GM21529 (cell line): Measurements from ENCODE around the gene PRPF6.

Source experiments
- ATAC-seq: cut with Tn5 transposase; IDR thresholded peaks from one replicate; pipeline ENCODE4 v1.9.1; 2021; ENCODE audit not compliant: unreplicated experiment

PRPF6 gene

DNA sequence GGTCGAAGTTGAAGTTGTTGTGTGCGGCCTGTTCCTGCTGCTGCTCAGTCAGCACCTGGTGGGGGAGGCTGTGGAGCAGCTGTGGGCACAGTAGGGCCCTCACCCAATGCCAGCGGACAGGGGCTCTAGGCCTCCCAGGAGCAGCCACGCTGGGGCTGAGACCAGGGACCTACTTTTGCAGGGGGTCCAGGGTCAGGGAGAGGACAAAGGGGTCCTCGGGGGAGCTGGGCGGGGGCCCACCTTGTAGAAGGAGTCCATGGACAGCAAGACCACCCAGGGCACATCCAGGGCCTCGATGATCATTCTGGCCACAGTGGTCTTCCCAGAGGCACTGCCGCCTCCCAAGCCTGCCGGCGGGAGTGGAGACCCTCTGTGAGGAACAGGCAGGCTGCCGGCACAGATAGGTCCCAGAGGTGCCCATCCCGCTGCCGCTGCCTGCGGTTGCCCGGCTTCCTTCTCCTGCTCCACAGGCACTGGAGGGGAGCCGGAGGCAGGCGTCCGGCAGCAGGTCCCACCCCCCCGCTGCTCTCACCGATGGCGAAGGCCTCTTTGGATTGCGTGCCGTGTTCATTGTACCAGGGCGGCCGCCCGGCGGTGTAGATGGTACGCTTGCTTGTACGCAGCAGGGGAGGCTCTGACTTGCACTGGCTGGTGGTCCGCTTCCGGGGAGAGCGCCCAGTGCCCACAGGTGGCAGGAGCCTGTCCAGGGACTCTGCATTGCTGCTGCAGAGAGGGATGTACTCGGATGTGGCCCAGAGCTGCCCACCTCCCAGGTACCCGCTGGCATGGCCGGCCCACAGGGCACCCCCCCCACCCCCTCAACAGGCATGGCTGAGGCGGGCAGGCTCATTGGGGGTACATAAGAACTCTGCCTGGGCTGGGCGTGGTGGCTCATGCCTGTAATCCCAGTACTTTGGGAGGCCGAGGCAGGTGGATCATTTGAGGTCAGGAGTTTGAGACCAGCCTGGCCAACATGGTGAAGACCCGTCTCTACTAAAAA, 34.7 kb upstream of the PRPF6 start:
- no peak for ATAC-seq

DNA sequence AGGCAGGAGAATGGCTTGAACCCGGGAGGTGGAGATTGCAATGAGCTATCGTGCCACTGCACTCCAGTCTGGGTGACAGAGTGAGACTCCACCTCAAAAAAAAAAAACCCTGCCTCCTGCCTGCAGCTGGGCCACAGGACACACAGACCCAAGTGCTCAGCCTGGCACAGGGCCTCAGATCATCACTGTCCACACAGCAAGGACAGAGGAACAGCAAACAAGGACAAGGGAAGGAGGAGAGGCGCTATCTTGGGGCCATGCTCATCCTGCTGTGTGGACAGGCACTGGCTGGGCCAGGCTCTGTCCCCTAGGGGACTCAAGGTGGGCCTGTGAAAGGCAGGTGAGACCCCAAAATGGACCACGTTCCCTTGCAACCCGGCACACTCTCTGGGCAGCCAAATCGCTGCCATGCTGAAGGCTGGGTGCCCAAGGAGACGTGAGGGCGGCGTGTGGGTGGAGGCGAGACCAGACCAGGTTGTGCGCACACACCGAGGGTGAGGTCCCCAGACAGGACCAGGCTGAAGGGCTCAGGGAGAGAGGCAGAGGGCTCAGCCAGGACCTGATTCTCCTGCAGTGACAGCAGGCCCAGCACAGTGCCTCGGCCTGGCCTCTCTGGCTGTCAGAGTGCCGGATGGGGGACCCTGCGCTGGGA, 33.8 kb upstream of the PRPF6 start:
- no peak for ATAC-seq

DNA sequence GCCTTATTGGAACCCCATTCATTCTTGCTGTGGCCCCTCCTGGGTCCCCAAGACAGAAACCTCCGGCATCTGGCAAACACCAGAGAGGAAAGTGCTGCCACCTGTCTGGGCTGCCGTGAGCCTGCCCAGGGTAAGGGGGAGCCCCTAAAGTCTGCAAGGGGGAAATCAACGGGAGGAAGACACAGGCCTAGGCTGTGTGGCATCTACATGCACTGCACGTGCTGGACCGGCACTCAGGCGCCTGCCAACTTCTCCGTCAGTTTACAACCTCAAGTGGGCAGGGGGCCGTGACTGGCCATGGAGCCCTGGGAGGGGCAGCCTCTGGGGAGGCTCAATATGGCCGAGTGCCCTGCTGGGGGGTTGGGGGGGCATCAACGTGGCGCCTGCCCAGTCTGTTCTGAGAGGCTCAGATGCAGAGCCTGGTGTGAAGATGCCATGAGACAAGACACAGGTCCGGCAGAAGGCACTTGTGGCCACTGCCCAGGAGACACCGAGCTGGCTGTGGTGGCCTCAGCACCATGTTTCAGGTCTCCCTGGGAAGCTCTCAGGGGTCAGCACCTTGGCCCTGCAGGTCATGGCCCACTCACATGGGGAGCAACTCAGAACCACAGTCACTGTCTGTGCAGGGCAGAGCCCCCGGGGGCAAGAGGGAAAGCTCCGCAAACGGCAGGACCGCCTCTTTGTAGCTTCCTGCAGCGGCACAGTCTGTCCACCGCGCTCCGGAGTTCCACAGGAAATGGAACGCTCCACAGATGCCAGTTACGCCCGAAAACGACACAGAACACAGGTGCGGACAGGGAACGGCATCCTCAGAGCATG, 33.1 kb upstream of the PRPF6 start:
- no peak for ATAC-seq

DNA sequence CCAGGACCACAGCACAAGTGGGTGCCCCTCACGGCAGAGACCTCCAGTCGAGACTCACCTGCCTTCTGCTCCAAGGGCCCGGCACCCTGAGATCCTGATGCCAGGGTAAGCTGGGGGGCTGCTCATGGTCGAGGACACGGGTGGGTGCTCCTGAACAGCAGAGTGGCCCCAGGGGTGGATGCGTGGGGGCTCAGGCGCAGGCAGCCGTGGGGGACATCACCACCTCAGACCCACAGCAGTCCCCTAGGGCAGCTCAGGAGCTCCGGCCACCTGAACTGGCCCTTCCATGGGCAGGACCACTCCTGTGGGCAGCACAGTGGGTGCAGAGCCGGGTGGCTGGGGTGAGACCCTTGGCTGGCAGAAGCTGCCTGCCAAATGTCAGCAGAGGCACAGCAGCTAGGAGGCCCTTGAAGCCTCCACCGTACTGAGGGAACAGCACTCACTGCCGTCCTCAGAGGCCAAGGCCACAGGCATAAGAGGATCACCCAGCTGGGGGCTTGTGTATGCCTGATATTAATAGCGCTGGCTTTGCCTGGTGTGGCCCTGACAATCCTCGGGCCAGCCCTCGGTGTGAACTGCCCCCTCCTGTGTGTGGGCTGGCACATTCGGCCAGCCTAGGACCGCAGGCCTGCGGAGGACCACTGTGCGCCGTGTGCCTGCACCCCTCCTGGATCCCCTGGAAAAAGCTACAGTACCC, 30.1 kb upstream of the PRPF6 start:
- ATAC-seq, result no peak

DNA sequence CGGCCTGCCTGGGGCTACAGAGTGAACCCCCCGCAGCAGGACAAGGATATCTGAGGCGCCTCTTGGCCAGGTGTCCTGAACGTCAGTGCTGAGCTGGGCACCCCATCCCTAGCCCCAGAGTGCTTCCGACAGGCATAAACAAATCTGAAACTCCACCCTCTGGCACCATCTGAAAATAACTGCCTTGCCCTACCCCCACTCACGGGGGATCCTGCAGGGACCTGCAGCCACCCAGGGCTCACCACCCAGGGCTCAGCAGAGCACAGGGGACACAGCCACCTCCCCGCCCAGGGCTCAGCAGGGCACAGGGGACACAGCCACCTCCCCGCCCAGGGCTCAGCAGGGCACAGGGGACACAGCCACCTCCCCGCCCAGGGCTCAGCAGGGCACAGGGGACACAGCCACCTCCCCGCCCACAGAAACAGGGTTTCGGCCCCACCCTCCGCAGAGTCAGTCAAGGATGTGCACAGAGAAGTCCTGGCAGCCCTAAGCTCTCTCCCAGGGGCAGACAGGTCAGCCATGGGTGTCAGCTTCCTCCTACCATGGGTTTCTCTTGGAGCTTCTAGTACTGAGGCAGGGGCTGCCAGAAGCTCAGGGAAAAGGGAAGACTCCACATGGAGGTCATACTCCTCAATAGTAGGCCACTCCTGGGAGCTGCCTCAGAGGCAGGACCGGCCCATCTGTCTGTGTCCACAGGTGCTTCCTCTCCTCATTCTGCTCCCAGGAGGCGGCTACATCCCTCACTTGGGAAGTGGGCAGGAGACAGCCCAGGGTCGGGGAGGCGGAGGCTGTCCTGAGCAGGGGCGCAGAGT, 29.3 kb upstream of the PRPF6 start:
- no peak for ATAC-seq

DNA sequence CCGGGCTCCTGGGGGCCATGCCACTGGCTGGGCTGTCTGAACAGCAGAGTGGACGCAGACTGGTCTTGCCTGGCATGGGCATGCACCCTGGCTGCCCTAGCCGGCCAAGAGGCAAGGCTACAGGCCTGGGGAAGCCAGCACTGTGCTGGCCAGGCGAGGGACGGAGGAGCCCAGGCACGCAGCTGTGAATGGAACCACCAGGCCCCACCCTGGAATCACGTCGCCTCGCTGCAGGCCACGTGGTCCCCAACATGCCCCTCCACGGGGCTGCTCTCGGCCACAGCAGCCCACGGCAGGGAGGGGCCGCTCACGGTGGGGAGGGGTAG, 28.8 kb upstream of the PRPF6 start:
- no peak for ATAC-seq

DNA sequence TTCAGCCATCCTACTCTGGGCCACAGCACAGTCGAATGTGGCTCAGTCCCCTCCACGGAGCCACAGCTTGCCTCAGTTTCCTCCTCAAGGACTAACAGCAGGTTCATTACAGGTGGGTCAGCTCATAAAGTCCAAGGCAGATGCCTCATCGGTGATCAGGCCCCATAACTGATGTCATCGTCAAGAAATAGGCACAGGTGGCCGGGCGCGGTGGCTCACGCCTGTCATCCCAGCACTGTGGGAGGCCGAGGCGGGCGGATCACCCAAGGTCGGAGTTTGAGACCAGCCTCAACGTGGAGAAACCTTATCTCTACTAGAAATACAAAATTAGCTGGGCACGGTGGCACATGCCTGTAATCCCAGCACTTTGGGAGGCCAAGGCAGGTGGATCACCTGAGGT, 28.2 kb upstream of the PRPF6 start:
- no peak for ATAC-seq

DNA sequence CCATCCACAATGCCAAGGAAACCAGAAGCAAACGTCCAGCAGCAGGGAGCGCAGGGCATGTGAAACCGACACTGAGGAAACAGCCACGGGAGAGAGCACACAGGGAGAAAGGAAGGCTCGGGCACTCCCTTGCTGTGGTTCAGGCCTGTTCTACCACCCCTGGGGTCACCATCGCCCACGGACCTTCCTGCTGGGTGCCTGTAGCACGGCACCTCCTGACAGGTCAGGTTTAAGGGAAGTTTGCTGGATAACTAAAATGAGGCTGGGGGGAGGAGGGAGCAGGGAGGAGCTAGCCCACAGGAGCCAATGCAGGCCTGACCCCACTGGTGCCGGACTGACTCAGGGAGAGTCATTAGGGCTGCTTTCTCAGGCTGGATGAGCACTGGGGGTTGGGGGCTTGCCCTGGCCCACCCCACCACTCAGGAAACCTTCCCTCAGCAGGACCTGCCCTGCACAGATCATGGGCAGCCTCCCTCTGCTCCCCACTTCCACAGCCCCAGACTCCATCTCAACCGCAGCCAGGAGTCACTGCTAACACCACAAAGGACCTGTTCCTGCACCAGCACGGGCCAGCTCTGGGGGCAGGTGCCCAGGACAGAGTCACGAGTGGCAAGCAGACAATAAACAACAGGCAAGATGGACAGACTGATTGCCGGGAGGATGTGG, 27.0 kb upstream of the PRPF6 start:
- ATAC-seq, result no peak

DNA sequence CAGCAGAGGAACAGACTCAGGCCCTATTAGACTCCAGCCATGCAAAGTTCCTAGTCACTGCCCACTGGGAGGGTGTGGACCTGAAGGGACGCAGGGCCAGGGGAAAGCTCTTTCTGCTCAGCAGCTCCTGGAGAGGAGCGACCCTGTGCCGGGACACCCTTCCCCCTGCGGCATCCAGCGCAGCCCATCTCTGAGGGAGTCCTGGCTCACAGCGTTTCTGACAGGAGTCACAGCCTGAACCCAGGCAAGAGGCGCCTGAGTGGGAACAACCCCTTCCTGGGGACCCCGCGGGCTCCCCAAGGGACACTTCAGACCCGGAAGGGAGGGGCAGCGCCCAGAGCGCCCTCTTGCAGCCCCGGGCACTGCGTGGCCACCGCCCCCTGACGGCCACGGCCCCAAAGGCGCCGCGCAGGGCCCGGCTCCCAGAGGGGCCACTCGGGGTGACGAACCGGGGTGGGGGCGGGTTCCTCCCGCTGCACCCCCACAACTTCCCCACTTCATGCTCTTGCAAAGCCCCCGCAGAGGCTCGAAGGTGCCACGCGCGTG, 25.6 kb upstream of the PRPF6 start:
- ATAC-seq, result peak; percentile 20

DNA sequence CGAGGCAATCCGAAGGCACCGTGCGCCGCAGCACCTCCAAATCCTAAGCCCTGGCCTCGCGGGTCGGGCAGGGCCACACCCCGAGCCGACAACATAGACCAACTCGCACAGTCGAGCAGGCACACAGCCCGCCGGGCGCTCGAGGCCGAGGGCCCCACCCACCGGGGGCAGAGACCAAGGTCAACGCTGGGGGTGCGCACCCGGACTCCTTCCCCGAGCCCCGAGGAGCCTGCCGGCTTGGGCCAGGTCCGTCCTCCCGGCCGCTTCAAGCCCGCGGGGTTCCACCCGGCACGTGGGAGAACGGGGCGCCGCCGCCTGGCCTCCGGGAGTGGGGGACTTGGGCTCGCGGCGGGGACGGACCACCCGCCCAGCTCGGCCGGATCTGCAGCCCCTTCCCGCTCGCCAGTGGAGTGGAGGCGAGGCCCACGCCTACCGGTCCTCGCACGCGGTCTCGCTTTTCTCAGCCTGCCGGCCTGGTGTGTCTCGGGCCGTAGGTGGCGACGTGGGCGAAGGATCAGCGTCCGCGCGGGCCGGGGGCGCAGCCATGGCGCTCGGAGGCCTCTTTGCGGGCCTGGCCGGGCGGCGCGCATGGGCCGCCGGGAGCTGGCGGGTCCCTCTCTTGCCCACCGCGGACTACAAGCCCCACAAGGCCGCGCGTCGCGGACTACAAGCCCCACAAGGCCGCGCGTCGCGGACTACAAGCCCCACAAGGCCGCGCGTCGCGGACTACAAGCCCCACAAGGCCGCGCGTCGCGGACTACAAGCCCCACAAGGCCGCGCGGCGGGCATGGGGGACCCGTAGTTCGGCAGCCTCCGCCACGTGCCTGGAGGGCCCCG, 24.9 kb upstream of the PRPF6 start, which contains the start of gene UCKL1:
UCKL1 (minus strand) TSS at position 590 of the 837 bp plus-strand sequence; CDS start at position 546, 44 bp downstream.
- ATAC-seq, result peak; percentile 74

DNA sequence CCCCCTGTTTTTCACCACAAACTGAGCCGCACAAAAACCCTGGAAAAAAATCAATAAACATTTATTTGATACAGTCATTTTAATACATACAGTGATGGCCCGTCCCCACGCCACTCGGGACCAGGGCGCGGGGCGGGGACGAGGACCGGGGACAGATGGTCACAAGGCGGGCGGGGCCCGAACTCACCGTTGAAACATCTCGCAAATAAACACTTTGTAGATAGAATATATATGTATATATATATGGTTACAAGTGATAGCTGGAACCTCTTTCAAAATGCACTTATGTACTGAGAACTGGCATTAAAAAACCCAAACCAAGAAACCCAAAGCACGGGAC, 24.3 kb upstream of the PRPF6 start:
- peak; percentile 14 for ATAC-seq

DNA sequence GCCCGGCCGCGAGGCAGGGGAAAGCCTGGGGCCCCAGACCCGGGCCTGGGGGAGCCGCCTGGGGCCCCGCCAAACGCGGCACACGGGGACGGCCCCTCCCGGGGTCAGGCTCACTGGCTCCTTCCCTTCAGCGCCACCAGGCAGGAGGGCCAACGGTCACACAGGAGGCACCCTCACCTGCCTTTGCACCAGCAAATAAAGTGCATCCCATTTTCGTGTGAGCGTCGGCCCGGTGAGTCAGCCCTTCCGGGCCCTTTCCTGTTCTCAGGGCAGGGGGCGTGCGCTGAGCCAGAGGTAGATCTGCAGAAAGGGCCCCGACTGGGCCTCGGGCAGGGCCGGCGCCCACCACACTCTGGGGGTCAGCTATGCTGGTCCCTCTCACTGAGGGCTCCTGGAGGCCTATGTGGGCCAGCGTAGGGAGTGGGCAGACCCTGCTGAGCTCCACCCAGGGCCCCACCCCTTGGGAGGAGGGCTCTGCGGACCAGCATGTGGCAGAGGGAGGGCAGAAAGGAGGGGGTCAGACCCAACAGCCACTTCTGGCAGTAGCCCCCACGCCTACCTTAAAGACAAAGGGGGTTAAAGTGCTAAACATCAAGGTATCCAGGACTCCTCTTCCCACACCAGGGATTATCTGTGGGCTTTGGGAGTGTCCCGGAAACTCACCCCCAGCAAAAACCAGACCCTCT, 23.8 kb upstream of the PRPF6 start:
- no peak for ATAC-seq

DNA sequence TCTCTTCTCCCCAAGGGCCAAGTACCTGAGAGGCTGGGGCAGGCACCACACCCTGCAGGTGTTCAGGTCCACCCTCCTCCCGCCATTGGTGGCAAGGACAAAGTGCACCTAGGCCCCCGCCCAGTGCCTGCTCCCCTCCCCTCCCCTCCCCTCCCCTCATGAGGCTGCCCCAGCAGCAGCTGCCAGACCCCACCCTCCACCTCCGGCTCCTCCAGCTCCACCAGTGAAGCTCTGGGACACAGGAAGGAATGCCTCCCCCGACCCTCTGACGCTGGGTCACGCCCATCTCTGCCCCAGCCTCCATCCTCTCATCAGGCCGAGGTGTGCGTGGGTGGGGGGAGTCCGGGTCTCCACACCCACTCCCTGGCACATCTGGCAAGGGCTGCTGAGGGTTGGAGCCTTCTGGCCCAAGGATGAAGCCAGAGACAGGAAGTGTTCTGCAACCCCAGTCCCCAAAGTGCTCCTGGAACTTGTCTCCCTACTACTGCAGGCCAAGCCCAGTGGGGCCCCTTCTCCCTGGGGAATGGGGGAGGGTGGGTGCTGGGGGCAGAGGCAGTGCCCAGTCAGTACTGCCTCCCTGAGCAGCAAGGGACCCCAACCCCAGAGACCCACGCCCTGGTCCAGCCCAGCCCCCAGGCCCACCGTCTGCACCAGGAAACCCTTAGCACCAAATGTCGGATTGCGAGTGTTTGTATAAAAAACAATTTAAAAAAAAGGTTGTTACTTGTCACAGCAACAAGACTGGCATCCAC, 23.1 kb upstream of the PRPF6 start:
- no peak for ATAC-seq

DNA sequence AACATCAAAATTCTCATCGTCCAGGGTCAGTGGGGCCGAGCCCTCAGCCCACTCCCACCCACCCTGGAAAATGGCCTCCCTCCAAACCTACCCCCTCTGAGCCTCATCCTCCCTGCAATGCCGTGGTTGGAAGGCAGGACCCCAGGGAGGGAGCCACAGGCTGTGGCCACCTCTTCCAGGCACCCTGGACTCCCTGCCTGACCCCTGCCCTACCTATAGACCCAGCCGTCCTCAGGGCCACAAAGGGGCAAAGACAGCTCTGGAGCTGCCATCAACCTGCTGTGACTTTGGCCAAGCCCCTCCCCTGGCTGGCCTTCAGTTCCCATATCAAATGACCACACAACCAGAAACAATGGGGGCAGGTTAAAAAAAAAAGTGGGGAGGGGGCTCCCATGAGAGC, 22.5 kb upstream of the PRPF6 start:
- no peak for ATAC-seq

DNA sequence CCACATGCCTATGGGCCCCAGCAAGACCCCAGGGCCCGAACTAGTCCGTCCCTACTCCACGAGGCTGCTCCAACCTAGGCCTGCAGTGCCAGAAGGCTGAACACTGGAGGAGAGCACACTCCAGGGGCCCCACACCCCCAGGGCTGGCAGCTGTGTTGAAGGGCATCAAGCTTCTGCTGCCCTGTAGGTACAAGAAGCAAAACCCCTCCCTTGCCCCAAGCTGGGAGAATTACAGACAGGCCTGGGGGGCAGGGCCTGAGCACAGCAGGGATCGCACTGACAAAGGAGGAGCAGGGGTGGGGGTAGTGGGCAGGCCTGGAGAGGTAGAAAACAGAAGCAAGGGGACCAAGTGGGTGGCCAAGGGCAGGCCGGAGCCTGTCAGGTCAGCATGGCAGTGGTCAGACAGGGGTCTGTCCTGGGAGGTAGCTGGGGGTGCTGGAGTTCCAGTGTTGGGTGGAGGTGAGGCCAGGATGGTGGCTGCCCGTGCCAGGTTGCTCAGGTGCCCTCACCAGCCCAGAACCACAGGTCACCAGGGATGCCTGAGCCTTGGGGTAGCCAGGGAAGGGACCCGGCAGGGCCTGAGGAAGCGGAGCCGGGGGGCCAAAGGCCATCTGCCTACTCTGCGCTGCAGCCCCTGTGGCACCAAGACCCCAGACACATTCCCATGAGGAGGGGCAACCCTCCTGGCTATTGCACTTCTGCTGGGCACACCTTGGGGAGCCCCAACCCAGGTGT, 21.8 kb upstream of the PRPF6 start:
- no peak for ATAC-seq

DNA sequence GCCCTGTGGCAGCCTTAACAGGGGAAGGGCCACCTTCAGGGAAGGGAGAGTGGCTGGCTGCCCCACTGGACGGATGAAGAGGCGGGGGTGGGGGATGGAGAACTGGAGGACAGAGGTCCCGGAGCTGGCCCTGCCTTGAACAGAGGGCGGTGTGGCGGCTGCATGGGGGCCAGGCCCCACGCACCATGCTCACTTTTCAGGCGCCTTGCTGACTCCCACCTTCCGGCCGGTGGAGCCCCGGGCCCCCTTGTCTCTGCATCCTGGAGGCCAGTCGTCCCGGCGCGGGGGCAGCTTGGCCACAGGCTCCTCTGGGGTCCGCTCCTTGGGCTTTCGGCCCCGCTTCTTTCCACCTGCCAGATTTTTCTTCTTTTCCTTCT, 21.2 kb upstream of the PRPF6 start:
- no peak for ATAC-seq
